Fibroblast of lung (primary cell): ENCODE data around the gene CTSG. TPM values are rescaled to one million over a fixed set of nuclear protein-coding genes. Genes with fewer than 3 reads are reported as not detected.

ENCODE experiments used
- DNase-seq, 2 donors: peaks; one replicate each; pipeline versions ENCODE4 v3.0.0 to v3.0.0-alpha.2; 2010; ENCODE audit warnings: low read depth in 2 of 2
- H2AFZ ChIP-seq: 2 replicates; pipeline ENCODE4 v1.5.1; 2012; ENCODE audit warnings: low read length, control low read depth, inconsistent platforms
- H3K27ac ChIP-seq: 2 replicates; pipeline ENCODE4 v1.5.1; 2011; ENCODE audit warnings: low read length, control low read depth; ENCODE audit not compliant: insufficient read depth
- H3K27me3 ChIP-seq: 2 replicates; pipeline ENCODE4 v1.5.1; 2011; ENCODE audit warnings: mild to moderate bottlenecking, low read length; ENCODE audit not compliant: control insufficient read depth, insufficient read depth
- H3K36me3 ChIP-seq: 2 replicates; pipeline ENCODE4 v1.5.1; 2011; ENCODE audit warnings: low read length; ENCODE audit not compliant: control insufficient read depth, insufficient read depth
- H3K4me1 ChIP-seq: 2 replicates; pipeline ENCODE4 v1.5.1; 2011; ENCODE audit warnings: low read length; ENCODE audit not compliant: control insufficient read depth, insufficient read depth; ENCODE audit errors: extremely low read depth
- H3K4me2 ChIP-seq: 2 replicates; pipeline ENCODE4 v1.5.1; 2011; ENCODE audit warnings: low read length, control low read depth; ENCODE audit not compliant: insufficient read depth; ENCODE audit errors: extremely low read depth
- H3K4me3 ChIP-seq, 4 experiments: fragments of 200-600 bp in 1 of 4; sonication (generic) in 1 of 4; replicated peaks in 1 of 4; 2 replicates each; pipeline ENCODE4 v1.5.1; 2011 to 2016; ENCODE audit warnings: low read length in 4 of 4, low read depth in 3 of 4, mild to moderate bottlenecking in 3 of 4, control low read depth in 2 of 4, inconsistent platforms in 1 of 4, mixed read lengths in 1 of 4; ENCODE audit not compliant: insufficient read depth in 1 of 4; ENCODE audit errors: control extremely low read depth in 1 of 4
- H3K79me2 ChIP-seq: 2 replicates; pipeline ENCODE4 v1.5.1; 2012; ENCODE audit warnings: mild to moderate bottlenecking, low read length, inconsistent platforms; ENCODE audit not compliant: control insufficient read depth, insufficient read depth
- H3K9ac ChIP-seq: 2 replicates; pipeline ENCODE4 v1.5.1; 2011; ENCODE audit warnings: mild to moderate bottlenecking, low read length, control low read depth; ENCODE audit not compliant: insufficient read depth
- H3K9me3 ChIP-seq: 2 replicates; pipeline ENCODE4 v1.5.1; 2012; ENCODE audit warnings: low read depth, low read length; ENCODE audit not compliant: control insufficient read depth, insufficient read depth
- H4K20me1 ChIP-seq: 2 replicates; pipeline ENCODE4 v1.5.1; 2011; ENCODE audit warnings: low read length; ENCODE audit not compliant: control insufficient read depth, insufficient read depth; ENCODE audit errors: extremely low read depth
- EZH2 ChIP-seq: IDR thresholded peaks from 2 replicates; pipeline ENCODE4 v1.5.1; 2012; ENCODE audit warnings: low read length, control low read depth, mild to moderate bottlenecking; ENCODE audit errors: missing control alignments
- polyA plus RNA-seq, 2 donors: library from polyadenylated mRNA; depleted of rRNA in 1 of 2; stranded (reverse) in 1 of 2; unstranded in 1 of 2; fragments of >200 nt; gene quantifications; 2 replicates each; pipeline ENCODE4 v1.2.1, GENCODE V29; 2011 to 2012; ENCODE audit warnings: missing spikeins in 1 of 2
- total RNA-seq: library from RNA; depleted of rRNA; stranded (reverse); fragments of >200 nt; gene quantifications from 2 replicates; pipeline ENCODE4 v1.2.1, GENCODE V29; 2014
- TF ChIP-seq, protein P1 (sequence below), 2 donors: IDR thresholded peaks in 1 of 2; conservative IDR thresholded peaks in 1 of 2; 1 replicate in 1 of 2; 2 replicates in 1 of 2; pipeline ENCODE4 v1.5.1; 2011 to 2012; ENCODE audit warnings: low read length in 2 of 2, control low read depth in 1 of 2, inconsistent platforms in 1 of 2, low read depth in 1 of 2, mild to moderate bottlenecking in 1 of 2

Gene CTSG
- total and polyA plus RNA-seq, 2 donors (not counting 1 experiment from before 2014, with no cell fraction given) = not detected

DNA sequence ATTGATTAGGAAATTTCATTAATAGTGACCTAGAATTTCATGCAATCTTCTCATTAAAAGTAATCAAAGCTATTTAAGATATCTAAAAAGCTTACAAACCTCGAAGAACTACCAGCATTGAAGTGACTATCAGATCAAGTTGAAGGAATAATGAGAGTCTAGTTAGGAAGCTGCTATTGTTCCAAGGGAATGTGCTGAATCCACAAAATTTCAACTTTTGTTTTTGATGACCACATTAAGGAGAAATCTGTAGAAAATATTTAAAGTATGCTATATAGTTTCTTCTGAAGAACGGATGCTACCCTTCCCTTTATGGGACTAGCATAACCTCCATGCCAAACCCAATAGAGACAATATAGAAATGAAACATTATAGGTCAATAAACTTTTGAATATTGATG lies 2.5 kb upstream of the CTSG start:
- H3K9me3 ChIP-seq = no peaks in the 10 kb centered on the region
- TF ChIP-seq, protein P1, sequence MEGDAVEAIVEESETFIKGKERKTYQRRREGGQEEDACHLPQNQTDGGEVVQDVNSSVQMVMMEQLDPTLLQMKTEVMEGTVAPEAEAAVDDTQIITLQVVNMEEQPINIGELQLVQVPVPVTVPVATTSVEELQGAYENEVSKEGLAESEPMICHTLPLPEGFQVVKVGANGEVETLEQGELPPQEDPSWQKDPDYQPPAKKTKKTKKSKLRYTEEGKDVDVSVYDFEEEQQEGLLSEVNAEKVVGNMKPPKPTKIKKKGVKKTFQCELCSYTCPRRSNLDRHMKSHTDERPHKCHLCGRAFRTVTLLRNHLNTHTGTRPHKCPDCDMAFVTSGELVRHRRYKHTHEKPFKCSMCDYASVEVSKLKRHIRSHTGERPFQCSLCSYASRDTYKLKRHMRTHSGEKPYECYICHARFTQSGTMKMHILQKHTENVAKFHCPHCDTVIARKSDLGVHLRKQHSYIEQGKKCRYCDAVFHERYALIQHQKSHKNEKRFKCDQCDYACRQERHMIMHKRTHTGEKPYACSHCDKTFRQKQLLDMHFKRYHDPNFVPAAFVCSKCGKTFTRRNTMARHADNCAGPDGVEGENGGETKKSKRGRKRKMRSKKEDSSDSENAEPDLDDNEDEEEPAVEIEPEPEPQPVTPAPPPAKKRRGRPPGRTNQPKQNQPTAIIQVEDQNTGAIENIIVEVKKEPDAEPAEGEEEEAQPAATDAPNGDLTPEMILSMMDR (conservative IDR thresholded peaks at IDR 0.05 in 1 of 2, IDR thresholded peaks at IDR 0.05 in 1 of 2; ENCODE audit: low read depth in 1 of 2, low read length in 2 of 2) = no peak
- TF ChIP-seq EZH2 = no peak
- H3K36me3 ChIP-seq = no peaks in the 10 kb centered on the region
- no peaks in the 10 kb centered on the region for H3K79me2 ChIP-seq
- H3K9ac ChIP-seq = no peak overlapping the region
- H3K27me3 ChIP-seq = no peaks in the 10 kb centered on the region
- no peaks in the 10 kb centered on the region for H4K20me1 ChIP-seq
- no peak overlapping the region for H3K4me3 ChIP-seq
- no peak overlapping the region for H3K4me2 ChIP-seq
- H3K27ac ChIP-seq = no peak overlapping the region
- H2AFZ ChIP-seq = no peak overlapping the region
- no peak for DNase-seq
- H3K4me1 ChIP-seq = no peaks in the 10 kb centered on the region

DNA sequence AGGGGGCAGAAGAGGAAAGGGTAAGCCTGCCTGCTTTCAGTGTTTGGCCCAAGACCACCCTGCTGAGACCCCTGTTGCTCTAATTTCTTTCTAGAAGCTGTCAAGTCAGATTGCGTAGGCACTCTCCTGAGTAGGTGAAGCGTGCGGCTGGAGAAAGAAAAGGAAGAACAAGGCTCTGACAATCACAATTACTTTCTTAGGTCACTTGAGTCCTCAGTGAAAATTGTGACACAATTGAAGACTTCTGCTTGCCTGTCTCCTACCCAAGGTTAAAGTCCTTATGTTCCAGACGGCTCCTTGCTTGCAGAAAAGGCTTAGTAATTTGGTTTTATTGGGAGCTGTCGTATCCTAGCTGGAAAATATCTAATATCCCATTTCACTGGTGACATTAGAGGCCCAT lies 721 bp upstream of the CTSG start:
- no peak overlapping the region for H2AFZ ChIP-seq
- H3K36me3 ChIP-seq = no peaks in the 10 kb centered on the region
- no peaks in the 10 kb centered on the region for H3K9me3 ChIP-seq
- H3K79me2 ChIP-seq = no peaks in the 10 kb centered on the region
- no peaks in the 10 kb centered on the region for H3K27me3 ChIP-seq
- H4K20me1 ChIP-seq = no peaks in the 10 kb centered on the region
- H3K4me2 ChIP-seq = no peak overlapping the region
- no peaks in the 10 kb centered on the region for H3K4me1 ChIP-seq
- TF ChIP-seq EZH2 = no peak
- TF ChIP-seq, protein P1 (conservative IDR thresholded peaks at IDR 0.05 in 1 of 2, IDR thresholded peaks at IDR 0.05 in 1 of 2; ENCODE audit: low read depth in 1 of 2, low read length in 2 of 2) = no peak
- H3K4me3 ChIP-seq = no peak overlapping the region
- H3K9ac ChIP-seq = no peak overlapping the region
- DNase-seq = no peak
- H3K27ac ChIP-seq = no peak overlapping the region

GRCh38 chr14:24574206-24574774 lies 1.8 kb downstream of the CTSG start:
- Histone ChIP-seq H4K20me1 (no peaks in the 10 kb centered on the region), H3K27me3 (no peaks in the 10 kb centered on the region), H3K4me3 (no peak overlapping the region), H3K36me3 (no peaks in the 10 kb centered on the region), H2AFZ (no peak overlapping the region), H3K4me1 (no peaks in the 10 kb centered on the region), H3K9me3 (no peaks in the 10 kb centered on the region), H3K4me2 (no peak overlapping the region), H3K9ac (no peak overlapping the region), H3K27ac (no peak overlapping the region), H3K79me2 (no peaks in the 10 kb centered on the region)
- TF ChIP-seq EZH2 = no peak
- DNase-seq = no peak
